ENCODE measurements around the gene RPGR.

The RPGR gene

DNA sequence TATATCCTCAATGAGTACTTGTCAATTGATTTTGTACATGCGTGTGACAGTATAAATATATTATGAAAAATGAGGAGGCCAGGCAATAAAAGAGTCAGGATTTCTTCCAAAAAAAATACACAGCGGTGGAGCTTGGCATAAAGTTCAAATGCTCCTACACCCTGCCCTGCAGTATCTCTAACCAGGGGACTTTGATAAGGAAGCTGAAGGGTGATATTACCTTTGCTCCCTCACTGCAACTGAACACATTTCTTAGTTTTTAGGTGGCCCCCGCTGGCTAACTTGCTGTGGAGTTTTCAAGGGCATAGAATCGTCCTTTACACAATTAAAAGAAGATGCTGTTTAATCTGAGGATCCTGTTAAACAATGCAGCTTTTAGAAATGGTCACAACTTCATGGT lies 25.1 kb upstream of the RPGR start, which contains the start of gene OTC:
Gene OTC (plus strand): TSS at position 243 of the 400 bp plus-strand sequence. CDS start 93 bp downstream, at position 336.
- no peaks in the 10 kb centered on the region for H3K36me3 ChIP-seq (ENCODE audit: control insufficient read depth, insufficient read depth, low read length)
- H3K4me3 ChIP-seq (ENCODE audit: low read length), result no peak within 1 kb of the TSS
- no CpG with 5 or more reads among the region's 4 CpGs for WGBS (ENCODE audit: insufficient coverage, insufficient read length)
- H3K4me1 ChIP-seq (ENCODE audit: control insufficient read depth, insufficient read depth, low read length), result no peaks in the 10 kb centered on the region
- H3K9me3 ChIP-seq (ENCODE audit: control insufficient read depth, insufficient read depth, low read length), result no peaks in the 10 kb centered on the region
- H3K27me3 ChIP-seq (ENCODE audit: control insufficient read depth, insufficient read depth, low read length), result no peaks in the 10 kb centered on the region
- no peak within 1 kb of the TSS for H3K27ac ChIP-seq (ENCODE audit: low read length)
- no peak for DNase-seq (ENCODE audit: low read depth, low spot score)

DNA sequence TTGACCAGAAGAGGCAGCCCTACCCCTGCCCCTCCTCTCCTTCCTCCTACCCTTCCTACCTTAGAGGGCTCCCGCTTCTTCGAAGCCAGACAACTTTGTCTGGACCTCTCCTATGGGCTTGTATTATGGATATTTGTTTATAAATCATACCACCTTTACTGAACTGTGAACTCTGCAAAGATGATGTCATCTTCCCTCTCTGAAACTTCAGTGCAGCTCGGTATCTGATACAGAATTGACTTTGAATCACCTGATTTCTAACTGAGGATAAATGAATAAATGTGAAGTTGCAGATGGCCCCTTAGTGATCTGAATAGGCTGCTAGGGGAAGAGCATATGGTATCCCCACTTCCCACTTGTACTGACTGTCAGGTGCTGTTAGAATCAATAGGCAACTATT lies 24.0 kb upstream of the RPGR start:
- Histone ChIP-seq H3K4me1 (ENCODE audit: control insufficient read depth, insufficient read depth, low read length) (no peaks in the 10 kb centered on the region), H3K27me3 (ENCODE audit: control insufficient read depth, insufficient read depth, low read length) (no peaks in the 10 kb centered on the region), H3K36me3 (ENCODE audit: control insufficient read depth, insufficient read depth, low read length) (no peaks in the 10 kb centered on the region), H3K9me3 (ENCODE audit: control insufficient read depth, insufficient read depth, low read length) (no peaks in the 10 kb centered on the region), H3K4me3 (ENCODE audit: low read length) (no peak overlapping the region), H3K27ac (ENCODE audit: low read length) (no peak overlapping the region)
- DNase-seq (ENCODE audit: low read depth, low spot score), result no peak
- WGBS (ENCODE audit: insufficient coverage, insufficient read length), result no CpG with 5 or more reads among the region's 3 CpGs

DNA sequence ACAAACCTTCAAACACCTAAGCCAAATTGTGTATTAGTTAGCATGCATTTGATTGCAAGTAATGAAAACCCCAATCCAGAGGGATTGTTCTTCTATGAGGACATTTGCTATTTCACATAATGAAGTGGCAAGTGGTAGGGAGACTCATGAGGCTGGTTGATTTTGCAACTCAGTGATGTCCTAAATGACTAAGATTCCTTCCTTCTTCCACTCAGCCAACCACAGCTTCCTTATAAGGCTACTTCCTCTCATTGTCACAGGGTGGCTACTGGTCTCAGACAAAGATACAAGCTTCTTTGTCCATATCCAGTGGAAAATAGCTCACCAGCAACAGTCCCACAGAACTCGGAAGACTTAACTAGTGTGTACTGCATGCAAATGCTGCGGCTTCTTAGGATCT lies 19.8 kb upstream of the RPGR start:
- no peak overlapping the region for H3K27ac ChIP-seq (ENCODE audit: low read length)
- H3K4me3 ChIP-seq (ENCODE audit: low read length), result no peak overlapping the region
- no peaks in the 10 kb centered on the region for H3K36me3 ChIP-seq (ENCODE audit: control insufficient read depth, insufficient read depth, low read length)
- H3K9me3 ChIP-seq (ENCODE audit: control insufficient read depth, insufficient read depth, low read length), result no peaks in the 10 kb centered on the region
- no peak for DNase-seq (ENCODE audit: low read depth, low spot score)
- H3K27me3 ChIP-seq (ENCODE audit: control insufficient read depth, insufficient read depth, low read length), result no peaks in the 10 kb centered on the region
- WGBS (ENCODE audit: insufficient coverage, insufficient read length), result no CpG with 5 or more reads among the region's 2 CpGs
- no peaks in the 10 kb centered on the region for H3K4me1 ChIP-seq (ENCODE audit: control insufficient read depth, insufficient read depth, low read length)

DNA sequence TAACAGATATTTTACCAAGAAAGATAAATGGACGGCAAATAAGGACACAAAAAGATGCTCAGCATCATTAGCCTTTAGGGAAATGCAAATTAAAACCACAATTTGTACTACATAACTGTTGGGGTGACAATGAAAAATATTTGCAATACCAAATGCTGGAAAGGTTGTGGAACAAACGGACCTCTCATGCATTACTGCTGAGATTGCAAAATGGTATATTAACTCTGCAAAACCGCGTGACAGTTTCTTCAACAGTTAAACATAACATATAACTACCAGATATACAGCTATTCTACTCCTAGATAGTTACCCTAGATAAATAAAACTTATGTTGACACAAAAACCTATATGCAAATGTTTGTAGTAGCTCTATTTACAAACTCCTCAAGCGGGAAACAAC lies 18.8 kb upstream of the RPGR start:
- WGBS (ENCODE audit: insufficient coverage, insufficient read length), result no CpG with 5 or more reads among the region's 5 CpGs

DNA sequence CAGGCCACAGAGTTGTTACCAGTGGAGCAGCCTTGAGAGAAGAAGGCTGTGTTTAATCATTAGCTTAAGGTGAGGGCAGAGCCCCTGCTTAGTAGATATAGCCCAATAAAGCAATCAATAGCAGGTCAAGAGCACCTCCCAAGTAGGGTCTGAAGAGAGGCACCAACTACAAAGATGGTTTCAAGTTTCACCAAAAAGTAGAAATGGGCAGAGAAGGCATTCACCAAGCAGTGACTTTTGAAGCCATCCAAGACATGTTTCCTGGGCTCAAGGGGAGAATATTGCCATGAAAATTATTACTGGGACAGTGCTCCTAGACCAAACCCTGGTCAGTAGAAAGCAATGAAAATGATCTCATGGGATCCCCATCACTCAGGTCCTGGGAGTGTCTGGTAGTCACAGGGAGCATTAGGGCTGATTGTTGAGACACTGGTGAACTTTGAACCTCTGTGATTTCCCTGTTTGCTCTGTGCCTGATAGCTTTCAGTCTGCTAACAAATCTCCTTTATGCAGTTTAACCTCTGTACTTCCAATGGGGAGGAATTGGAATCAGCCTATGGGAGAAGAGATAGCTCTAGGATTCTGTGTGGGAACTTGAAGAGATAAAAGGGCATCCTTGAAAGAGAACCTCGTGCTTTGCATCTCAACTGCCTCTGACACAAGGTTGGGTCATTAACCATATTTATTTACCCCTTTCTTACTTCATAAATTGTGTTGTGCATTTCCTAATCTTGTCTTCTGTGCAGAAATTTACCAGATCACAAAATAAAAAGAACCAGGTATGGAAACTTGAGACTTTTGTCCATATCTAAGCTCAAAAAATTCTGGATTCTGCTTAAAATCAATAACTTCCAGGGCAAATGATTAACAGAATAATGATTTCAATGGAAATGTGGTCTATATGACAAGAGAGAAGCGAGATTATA lies 15.8 kb upstream of the RPGR start:
- H3K4me1 ChIP-seq (ENCODE audit: control insufficient read depth, insufficient read depth, low read length), result no peaks in the 10 kb centered on the region
- no peak overlapping the region for H3K27ac ChIP-seq (ENCODE audit: low read length)
- no peaks in the 10 kb centered on the region for H3K9me3 ChIP-seq (ENCODE audit: control insufficient read depth, insufficient read depth, low read length)
- no peak for DNase-seq (ENCODE audit: low read depth, low spot score)
- H3K36me3 ChIP-seq (ENCODE audit: control insufficient read depth, insufficient read depth, low read length), result no peaks in the 10 kb centered on the region
- H3K27me3 ChIP-seq (ENCODE audit: control insufficient read depth, insufficient read depth, low read length), result no peaks in the 10 kb centered on the region
- WGBS (ENCODE audit: insufficient coverage, insufficient read length), result no CpG with 5 or more reads among the region's 2 CpGs
- no peak overlapping the region for H3K4me3 ChIP-seq (ENCODE audit: low read length)

More for the DNA sequence above, 18.8 kb upstream of the RPGR start:
- Histone ChIP-seq H3K4me3 (ENCODE audit: low read length) (no peak overlapping the region), H3K9me3 (ENCODE audit: control insufficient read depth, insufficient read depth, low read length) (no peaks in the 10 kb centered on the region), H3K27ac (ENCODE audit: low read length) (no peak overlapping the region), H3K27me3 (ENCODE audit: control insufficient read depth, insufficient read depth, low read length) (no peaks in the 10 kb centered on the region), H3K4me1 (ENCODE audit: control insufficient read depth, insufficient read depth, low read length) (no peaks in the 10 kb centered on the region), H3K36me3 (ENCODE audit: control insufficient read depth, insufficient read depth, low read length) (no peaks in the 10 kb centered on the region)
- DNase-seq (ENCODE audit: low read depth, low spot score), result no peak

DNA sequence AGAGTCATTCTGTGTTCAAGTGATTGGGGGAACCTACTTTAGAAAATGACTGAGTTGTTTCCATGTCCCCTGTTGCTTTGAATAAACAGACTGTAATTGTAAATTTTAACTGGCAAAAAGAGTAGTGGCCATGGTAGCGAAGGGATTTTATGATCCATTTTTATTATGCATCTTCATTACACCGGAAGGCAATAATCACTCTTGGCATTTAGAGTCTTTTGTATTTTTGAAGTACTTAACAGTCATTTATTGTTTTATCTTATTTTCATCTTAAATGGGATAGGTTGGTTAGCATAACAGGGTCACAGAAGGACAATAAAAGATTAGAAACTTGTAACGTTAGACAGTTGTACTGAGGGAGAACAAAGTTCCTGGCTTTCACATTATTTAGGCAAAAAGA lies 14.1 kb upstream of the RPGR start:
- no peaks in the 10 kb centered on the region for H3K4me1 ChIP-seq (ENCODE audit: control insufficient read depth, insufficient read depth, low read length)

DNA sequence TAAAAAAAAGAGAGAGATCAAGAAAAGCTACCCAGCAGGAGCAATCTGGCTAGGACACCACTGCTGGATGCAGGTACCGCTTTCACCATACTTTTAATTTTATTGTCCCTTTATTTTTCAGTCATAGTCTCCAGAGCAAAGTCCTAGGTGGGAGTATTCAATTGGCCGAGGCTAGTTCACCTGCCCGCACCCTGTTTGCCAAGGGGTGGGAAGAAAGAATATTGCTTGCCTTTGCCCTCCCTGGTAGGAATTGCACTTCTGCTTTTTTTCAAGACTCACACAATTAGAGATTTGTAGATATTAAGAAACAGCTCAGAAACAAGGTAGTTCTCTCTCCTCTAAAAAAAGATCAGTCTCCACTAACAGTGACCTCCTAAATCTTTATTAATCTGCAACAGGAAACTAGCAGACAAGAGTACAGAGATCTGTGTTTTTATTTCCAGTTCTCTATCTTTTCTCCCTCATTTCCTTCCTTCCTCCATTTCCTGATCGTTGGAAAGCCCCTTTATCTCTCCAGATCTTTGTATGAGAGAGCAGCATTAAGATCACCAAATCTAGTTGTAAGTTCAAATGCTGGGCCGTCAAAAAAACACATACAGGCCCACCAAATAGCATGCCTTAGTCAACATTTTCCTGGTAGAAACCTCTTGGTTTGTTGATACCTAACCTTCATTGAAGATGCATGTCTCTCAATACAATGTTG lies 9.4 kb upstream of the RPGR start:
- Histone ChIP-seq H3K9me3 (ENCODE audit: control insufficient read depth, insufficient read depth, low read length) (no peaks in the 10 kb centered on the region), H3K4me1 (ENCODE audit: control insufficient read depth, insufficient read depth, low read length) (no peaks in the 10 kb centered on the region)

More for the DNA sequence above, 14.1 kb upstream of the RPGR start:
- Histone ChIP-seq H3K36me3 (ENCODE audit: control insufficient read depth, insufficient read depth, low read length) (no peaks in the 10 kb centered on the region), H3K9me3 (ENCODE audit: control insufficient read depth, insufficient read depth, low read length) (no peaks in the 10 kb centered on the region), H3K27ac (ENCODE audit: low read length) (no peak overlapping the region), H3K4me3 (ENCODE audit: low read length) (no peak overlapping the region), H3K27me3 (ENCODE audit: control insufficient read depth, insufficient read depth, low read length) (no peaks in the 10 kb centered on the region)
- no CpG with 5 or more reads among the region's 3 CpGs for WGBS (ENCODE audit: insufficient coverage, insufficient read length)
- no peak for DNase-seq (ENCODE audit: low read depth, low spot score)

DNA sequence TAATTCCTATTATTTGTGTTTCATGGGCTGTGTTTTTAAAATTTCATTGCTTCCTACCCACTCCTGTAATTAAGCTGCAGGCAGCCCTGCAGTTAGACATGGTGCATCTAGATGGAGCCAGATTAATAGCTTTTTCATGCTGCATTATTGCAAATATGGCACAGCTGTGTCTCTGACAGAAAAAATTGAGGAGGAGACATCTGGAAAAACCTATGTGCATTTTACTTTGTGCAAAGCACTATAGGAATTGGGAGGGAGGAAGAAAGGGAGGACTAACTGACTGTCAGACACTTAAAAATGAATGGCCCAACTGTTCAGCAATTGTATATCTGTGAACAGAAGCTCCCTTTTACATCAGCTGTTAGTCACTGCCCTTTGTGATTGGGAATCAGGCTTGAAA lies 8.1 kb upstream of the RPGR start:
- no peak for DNase-seq (ENCODE audit: low read depth, low spot score)
- Histone ChIP-seq H3K36me3 (ENCODE audit: control insufficient read depth, insufficient read depth, low read length) (no peaks in the 10 kb centered on the region), H3K4me1 (ENCODE audit: control insufficient read depth, insufficient read depth, low read length) (no peaks in the 10 kb centered on the region), H3K27me3 (ENCODE audit: control insufficient read depth, insufficient read depth, low read length) (no peaks in the 10 kb centered on the region), H3K27ac (ENCODE audit: low read length) (no peak overlapping the region), H3K9me3 (ENCODE audit: control insufficient read depth, insufficient read depth, low read length) (no peaks in the 10 kb centered on the region), H3K4me3 (ENCODE audit: low read length) (no peak overlapping the region)

More for the DNA sequence above, 9.4 kb upstream of the RPGR start:
- Histone ChIP-seq H3K36me3 (ENCODE audit: control insufficient read depth, insufficient read depth, low read length) (no peaks in the 10 kb centered on the region), H3K27me3 (ENCODE audit: control insufficient read depth, insufficient read depth, low read length) (no peaks in the 10 kb centered on the region), H3K4me3 (ENCODE audit: low read length) (no peak overlapping the region), H3K27ac (ENCODE audit: low read length) (no peak overlapping the region)
- no peak for DNase-seq (ENCODE audit: low read depth, low spot score)
- no CpG with 5 or more reads among the region's 5 CpGs for WGBS (ENCODE audit: insufficient coverage, insufficient read length)

DNA sequence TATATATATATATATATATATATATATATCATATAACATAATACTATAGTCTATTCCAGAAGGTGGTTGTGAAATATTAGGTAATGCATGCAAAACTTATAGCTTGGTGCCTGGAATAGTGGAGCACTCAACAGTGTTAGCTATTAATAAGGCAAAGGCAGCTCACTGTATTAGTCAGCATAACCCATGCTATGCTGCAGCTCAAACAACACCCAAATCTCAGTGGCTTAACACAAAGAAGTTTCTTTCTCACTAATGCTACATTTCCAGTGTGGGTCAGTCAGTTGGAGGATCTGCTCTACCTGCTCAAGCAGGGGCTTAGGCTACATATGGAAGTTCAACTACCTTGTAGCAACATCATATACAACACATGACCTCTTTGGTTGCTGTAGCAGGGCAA lies 5.2 kb upstream of the RPGR start:
- Histone ChIP-seq H3K36me3 (ENCODE audit: control insufficient read depth, insufficient read depth, low read length) (no peaks in the 10 kb centered on the region), H3K27me3 (ENCODE audit: control insufficient read depth, insufficient read depth, low read length) (no peaks in the 10 kb centered on the region), H3K27ac (ENCODE audit: low read length) (no peak overlapping the region), H3K4me3 (ENCODE audit: low read length) (no peak overlapping the region), H3K4me1 (ENCODE audit: control insufficient read depth, insufficient read depth, low read length) (no peaks in the 10 kb centered on the region), H3K9me3 (ENCODE audit: control insufficient read depth, insufficient read depth, low read length) (no peaks in the 10 kb centered on the region)
- no peak for DNase-seq (ENCODE audit: low read depth, low spot score)

DNA sequence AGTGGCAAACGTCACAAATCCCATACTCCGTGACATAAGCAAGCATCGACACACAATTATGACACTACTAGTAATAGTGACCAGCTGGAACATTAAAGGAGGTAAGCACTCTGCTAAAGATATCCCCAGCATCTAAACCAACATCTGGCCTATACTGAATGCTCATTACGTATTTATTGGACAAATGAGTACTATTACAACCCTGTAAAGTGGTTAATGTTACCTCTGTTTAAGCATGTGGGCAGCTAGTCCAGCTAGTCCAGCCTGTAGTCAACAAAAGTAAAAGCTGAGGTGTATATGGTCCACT lies 419 bp upstream of the RPGR start:
- Histone ChIP-seq H3K27ac (ENCODE audit: low read length) (no peak overlapping the region), H3K27me3 (ENCODE audit: control insufficient read depth, insufficient read depth, low read length) (no peaks in the 10 kb centered on the region), H3K9me3 (ENCODE audit: control insufficient read depth, insufficient read depth, low read length) (no peaks in the 10 kb centered on the region), H3K4me1 (ENCODE audit: control insufficient read depth, insufficient read depth, low read length) (no peaks in the 10 kb centered on the region), H3K4me3 (ENCODE audit: low read length) (no peak overlapping the region), H3K36me3 (ENCODE audit: control insufficient read depth, insufficient read depth, low read length) (no peaks in the 10 kb centered on the region)
- no CpG with 5 or more reads among the region's 4 CpGs for WGBS (ENCODE audit: insufficient coverage, insufficient read length)
- DNase-seq (ENCODE audit: low read depth, low spot score), result no peak
